GM21737 (cell line): Measurements from ENCODE around the gene KRT38.

ENCODE experiments used
- ATAC-seq: cut with Tn5 transposase; IDR thresholded peaks from one replicate; pipeline ENCODE4 v1.9.1; 2021; ENCODE audit warnings: mild to moderate bottlenecking, moderate library complexity; ENCODE audit not compliant: unreplicated experiment

The KRT38 gene

GRCh38 chr17:41440531-41441033, at the start of gene KRT38:
Gene KRT38 (minus strand): TSS chr17:41440983. CDS start chr17:41440921, 62 bp downstream.
- ATAC-seq = no peak

- ATAC-seq = no peak
These were observed 48.7 kb upstream of the KRT38 start, which contains the start of gene KRT36 for GRCh38 chr17:41489531-41489930. Gene KRT36 (minus strand): TSS chr17:41489910. CDS start chr17:41489864, 46 bp downstream.

- no peak for ATAC-seq
These were observed 46.2 kb upstream of the KRT38 start for GRCh38 chr17:41486809-41487530.

- no peak for ATAC-seq
These were observed 45.5 kb upstream of the KRT38 start for GRCh38 chr17:41486316-41486715.

GRCh38 chr17:41484920-41485904, 44.4 kb upstream of the KRT38 start:
- ATAC-seq = no peak

GRCh38 chr17:41483991-41484826, 43.4 kb upstream of the KRT38 start:
- ATAC-seq = no peak

- ATAC-seq = no peak
These were observed 42.7 kb upstream of the KRT38 start for GRCh38 chr17:41483531-41483930.

GRCh38 chr17:41481036-41481435, 40.3 kb upstream of the KRT38 start, which contains the start of gene KRT35:
Gene KRT35 (minus strand): TSS chr17:41481151. CDS start chr17:41481097, 54 bp downstream.
- no peak for ATAC-seq

GRCh38 chr17:41480581-41480980, 39.8 kb upstream of the KRT38 start:
- ATAC-seq = no peak

- ATAC-seq = no peak
These were observed 39.4 kb upstream of the KRT38 start for GRCh38 chr17:41480136-41480535.

- no peak for ATAC-seq
These were observed 37.5 kb upstream of the KRT38 start for GRCh38 chr17:41478237-41478636.

- ATAC-seq = no peak
These were observed 36.4 kb upstream of the KRT38 start for GRCh38 chr17:41476866-41477815.

- no peak for ATAC-seq
These were observed 34.6 kb upstream of the KRT38 start for GRCh38 chr17:41475421-41475820.

GRCh38 chr17:41474863-41475262, 34.1 kb upstream of the KRT38 start:
- ATAC-seq = no peak

GRCh38 chr17:41468346-41468745, 27.6 kb upstream of the KRT38 start:
- no peak for ATAC-seq

- ATAC-seq = no peak
These were observed 26.8 kb upstream of the KRT38 start for GRCh38 chr17:41467561-41467960.

GRCh38 chr17:41466988-41467387, 26.2 kb upstream of the KRT38 start, which contains the start of gene KRT32:
Gene KRT32 (minus strand): TSS chr17:41467386. CDS start chr17:41467325, 61 bp downstream.
- ATAC-seq = no peak

GRCh38 chr17:41464682-41465081, 23.9 kb upstream of the KRT38 start:
- ATAC-seq = no peak

GRCh38 chr17:41464173-41464572, 23.4 kb upstream of the KRT38 start:
- ATAC-seq = no peak
